ENCODE results near the gene KRTAP16-1.
"Not testable (repeated sequence)": the region's sequence is repeated elsewhere in the genome, so short reads cannot be mapped to it uniquely, and the experiment has no call there.

Gene KRTAP16-1

GRCh38 chr17:41308918-41309359 is at the start of gene KRTAP16-1:
TSS of gene KRTAP16-1 (minus strand) at chr17:41309309. CDS start at chr17:41309253, 56 bp downstream.
- H3K4me1 ChIP-seq (ENCODE audit: control insufficient read depth, insufficient read depth, low read length): no peaks in the 10 kb centered on the region
- H3K9me3 ChIP-seq (ENCODE audit: control insufficient read depth, insufficient read depth, low read length): no peaks in the 10 kb centered on the region
- no peaks in the 10 kb centered on the region for H3K27me3 ChIP-seq (ENCODE audit: control insufficient read depth, insufficient read depth, low read length)
- H3K4me3 ChIP-seq (ENCODE audit: low read depth, low read length): no peak within 1 kb of the TSS
- H3K9ac ChIP-seq (ENCODE audit: low read depth, low read length): no peak within 1 kb of the TSS
- H3K36me3 ChIP-seq (ENCODE audit: control insufficient read depth, insufficient read depth, low read length): no peaks in the 10 kb centered on the region

- Histone ChIP-seq H3K9ac (ENCODE audit: low read depth, low read length) (no peak overlapping the region), H3K4me1 (ENCODE audit: control insufficient read depth, insufficient read depth, low read length) (no peaks in the 10 kb centered on the region), H3K27me3 (ENCODE audit: control insufficient read depth, insufficient read depth, low read length) (no peaks in the 10 kb centered on the region), H3K36me3 (ENCODE audit: control insufficient read depth, insufficient read depth, low read length) (no peaks in the 10 kb centered on the region), H3K4me3 (ENCODE audit: low read depth, low read length) (no peak overlapping the region), H3K9me3 (ENCODE audit: control insufficient read depth, insufficient read depth, low read length) (no peaks in the 10 kb centered on the region)
Measured at GRCh38 chr17:41354536-41354935, 45.4 kb upstream of the KRTAP16-1 start.

GRCh38 chr17:41352597-41353366 is 43.7 kb upstream of the KRTAP16-1 start:
- no peaks in the 10 kb centered on the region for H3K27me3 ChIP-seq (ENCODE audit: control insufficient read depth, insufficient read depth, low read length)
- H3K9ac ChIP-seq (ENCODE audit: low read depth, low read length): no peak overlapping the region
- H3K4me1 ChIP-seq (ENCODE audit: control insufficient read depth, insufficient read depth, low read length): no peaks in the 10 kb centered on the region
- no peak overlapping the region for H3K4me3 ChIP-seq (ENCODE audit: low read depth, low read length)
- no peaks in the 10 kb centered on the region for H3K9me3 ChIP-seq (ENCODE audit: control insufficient read depth, insufficient read depth, low read length)
- no peaks in the 10 kb centered on the region for H3K36me3 ChIP-seq (ENCODE audit: control insufficient read depth, insufficient read depth, low read length)

GRCh38 chr17:41351177-41351576 is 42.1 kb upstream of the KRTAP16-1 start:
- Histone ChIP-seq H3K4me3 (ENCODE audit: low read depth, low read length) (no peak overlapping the region), H3K4me1 (ENCODE audit: control insufficient read depth, insufficient read depth, low read length) (no peaks in the 10 kb centered on the region), H3K9me3 (ENCODE audit: control insufficient read depth, insufficient read depth, low read length) (no peaks in the 10 kb centered on the region), H3K9ac (ENCODE audit: low read depth, low read length) (no peak overlapping the region), H3K36me3 (ENCODE audit: control insufficient read depth, insufficient read depth, low read length) (no peaks in the 10 kb centered on the region), H3K27me3 (ENCODE audit: control insufficient read depth, insufficient read depth, low read length) (no peaks in the 10 kb centered on the region)

GRCh38 chr17:41350381-41350878 is 41.3 kb upstream of the KRTAP16-1 start, which contains the start of gene KRT33A:
TSS of gene KRT33A (minus strand) at chr17:41350828. CDS start at chr17:41350767, 61 bp downstream.
- not testable (repeated sequence) for H3K9ac ChIP-seq (ENCODE audit: low read depth, low read length); H3K4me1 ChIP-seq (ENCODE audit: control insufficient read depth, insufficient read depth, low read length); H3K27me3 ChIP-seq (ENCODE audit: control insufficient read depth, insufficient read depth, low read length); H3K9me3 ChIP-seq (ENCODE audit: control insufficient read depth, insufficient read depth, low read length); H3K36me3 ChIP-seq (ENCODE audit: control insufficient read depth, insufficient read depth, low read length); H3K4me3 ChIP-seq (ENCODE audit: low read depth, low read length)

- Histone ChIP-seq H3K36me3 (ENCODE audit: control insufficient read depth, insufficient read depth, low read length) (no peaks in the 10 kb centered on the region), H3K4me1 (ENCODE audit: control insufficient read depth, insufficient read depth, low read length) (no peaks in the 10 kb centered on the region), H3K27me3 (ENCODE audit: control insufficient read depth, insufficient read depth, low read length) (no peaks in the 10 kb centered on the region), H3K9ac (ENCODE audit: low read depth, low read length) (no peak overlapping the region), H3K4me3 (ENCODE audit: low read depth, low read length) (no peak overlapping the region), H3K9me3 (ENCODE audit: control insufficient read depth, insufficient read depth, low read length) (no peaks in the 10 kb centered on the region)
Measured at GRCh38 chr17:41347869-41348760, 39.0 kb upstream of the KRTAP16-1 start.

GRCh38 chr17:41346421-41346820 is 37.3 kb upstream of the KRTAP16-1 start:
- H3K36me3 ChIP-seq (ENCODE audit: control insufficient read depth, insufficient read depth, low read length); H3K9me3 ChIP-seq (ENCODE audit: control insufficient read depth, insufficient read depth, low read length); H3K27me3 ChIP-seq (ENCODE audit: control insufficient read depth, insufficient read depth, low read length); H3K4me3 ChIP-seq (ENCODE audit: low read depth, low read length); H3K9ac ChIP-seq (ENCODE audit: low read depth, low read length); H3K4me1 ChIP-seq (ENCODE audit: control insufficient read depth, insufficient read depth, low read length): not testable (repeated sequence)

GRCh38 chr17:41345992-41346391 is 36.9 kb upstream of the KRTAP16-1 start:
- Histone ChIP-seq H3K27me3 (ENCODE audit: control insufficient read depth, insufficient read depth, low read length) (no peaks in the 10 kb centered on the region), H3K4me1 (ENCODE audit: control insufficient read depth, insufficient read depth, low read length) (no peaks in the 10 kb centered on the region), H3K9ac (ENCODE audit: low read depth, low read length) (no peak overlapping the region), H3K36me3 (ENCODE audit: control insufficient read depth, insufficient read depth, low read length) (no peaks in the 10 kb centered on the region), H3K4me3 (ENCODE audit: low read depth, low read length) (no peak overlapping the region), H3K9me3 (ENCODE audit: control insufficient read depth, insufficient read depth, low read length) (no peaks in the 10 kb centered on the region)

- Histone ChIP-seq H3K4me3 (ENCODE audit: low read depth, low read length) (no peak overlapping the region), H3K9ac (ENCODE audit: low read depth, low read length) (no peak overlapping the region), H3K9me3 (ENCODE audit: control insufficient read depth, insufficient read depth, low read length) (no peaks in the 10 kb centered on the region), H3K27me3 (ENCODE audit: control insufficient read depth, insufficient read depth, low read length) (no peaks in the 10 kb centered on the region), H3K36me3 (ENCODE audit: control insufficient read depth, insufficient read depth, low read length) (no peaks in the 10 kb centered on the region), H3K4me1 (ENCODE audit: control insufficient read depth, insufficient read depth, low read length) (no peaks in the 10 kb centered on the region)
Measured at GRCh38 chr17:41343029-41343428, 33.9 kb upstream of the KRTAP16-1 start.

GRCh38 chr17:41340934-41341861 is 32.1 kb upstream of the KRTAP16-1 start:
- no peaks in the 10 kb centered on the region for H3K4me1 ChIP-seq (ENCODE audit: control insufficient read depth, insufficient read depth, low read length)
- H3K9ac ChIP-seq (ENCODE audit: low read depth, low read length): no peak overlapping the region
- no peaks in the 10 kb centered on the region for H3K9me3 ChIP-seq (ENCODE audit: control insufficient read depth, insufficient read depth, low read length)
- H3K27me3 ChIP-seq (ENCODE audit: control insufficient read depth, insufficient read depth, low read length): no peaks in the 10 kb centered on the region
- no peaks in the 10 kb centered on the region for H3K36me3 ChIP-seq (ENCODE audit: control insufficient read depth, insufficient read depth, low read length)
- no peak overlapping the region for H3K4me3 ChIP-seq (ENCODE audit: low read depth, low read length)

GRCh38 chr17:41340494-41340893 is 31.4 kb upstream of the KRTAP16-1 start:
- H3K4me3 ChIP-seq (ENCODE audit: low read depth, low read length): no peak overlapping the region

More at GRCh38 chr17:41340494-41340893, 31.4 kb upstream of the KRTAP16-1 start:
- no peaks in the 10 kb centered on the region for H3K4me1 ChIP-seq (ENCODE audit: control insufficient read depth, insufficient read depth, low read length)
- no peak overlapping the region for H3K9ac ChIP-seq (ENCODE audit: low read depth, low read length)
- H3K36me3 ChIP-seq (ENCODE audit: control insufficient read depth, insufficient read depth, low read length): no peaks in the 10 kb centered on the region
- no peaks in the 10 kb centered on the region for H3K27me3 ChIP-seq (ENCODE audit: control insufficient read depth, insufficient read depth, low read length)
- no peaks in the 10 kb centered on the region for H3K9me3 ChIP-seq (ENCODE audit: control insufficient read depth, insufficient read depth, low read length)
